ENCODE results near the gene MIB1. TPM values are rescaled to one million over a fixed set of nuclear protein-coding genes. Genes with fewer than 3 reads are reported as not detected.
A peak's percentile ranks its signal among the peaks of the same experiment; 100 is the strongest.

The MIB1 gene
- polyA plus RNA-seq, 1 of the 3 experiments (the other 2 are of a cell fraction) = 5.0 TPM

DNA sequence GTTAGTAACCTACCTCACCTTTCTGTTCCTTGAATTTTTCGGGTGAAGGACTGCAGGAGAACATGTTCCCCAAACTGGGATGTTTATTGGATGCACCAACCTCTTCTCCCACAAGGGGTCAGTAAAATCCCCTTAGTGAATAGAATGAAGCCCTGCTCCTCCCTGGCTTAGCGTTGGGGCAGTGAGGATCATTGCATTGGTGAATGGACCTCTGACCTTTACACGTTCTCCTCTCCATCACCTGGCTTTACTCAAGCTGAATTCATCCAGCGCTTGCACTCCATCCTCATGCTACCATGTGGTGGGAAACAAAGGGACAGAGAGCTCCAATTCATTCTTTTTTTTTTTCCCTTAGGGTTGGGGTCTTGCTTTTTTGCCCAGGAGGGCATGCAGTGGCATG lies 157.2 kb downstream of the MIB1 start:
- CTCF ChIA-PET = interaction anchor here (0.6 to 1.6 kb wide), 7 partner anchors 14 to 68 kb away, joined by 3 to 11 read pairs (median 3); no protein-coding TSS in a partner anchor
- peak; percentile 72 for DNase-seq
- H3K4me3 ChIP-seq (ENCODE audit: low read depth in 2 of 2, low read length in 1 of 2) = no peak overlapping the region

DNA sequence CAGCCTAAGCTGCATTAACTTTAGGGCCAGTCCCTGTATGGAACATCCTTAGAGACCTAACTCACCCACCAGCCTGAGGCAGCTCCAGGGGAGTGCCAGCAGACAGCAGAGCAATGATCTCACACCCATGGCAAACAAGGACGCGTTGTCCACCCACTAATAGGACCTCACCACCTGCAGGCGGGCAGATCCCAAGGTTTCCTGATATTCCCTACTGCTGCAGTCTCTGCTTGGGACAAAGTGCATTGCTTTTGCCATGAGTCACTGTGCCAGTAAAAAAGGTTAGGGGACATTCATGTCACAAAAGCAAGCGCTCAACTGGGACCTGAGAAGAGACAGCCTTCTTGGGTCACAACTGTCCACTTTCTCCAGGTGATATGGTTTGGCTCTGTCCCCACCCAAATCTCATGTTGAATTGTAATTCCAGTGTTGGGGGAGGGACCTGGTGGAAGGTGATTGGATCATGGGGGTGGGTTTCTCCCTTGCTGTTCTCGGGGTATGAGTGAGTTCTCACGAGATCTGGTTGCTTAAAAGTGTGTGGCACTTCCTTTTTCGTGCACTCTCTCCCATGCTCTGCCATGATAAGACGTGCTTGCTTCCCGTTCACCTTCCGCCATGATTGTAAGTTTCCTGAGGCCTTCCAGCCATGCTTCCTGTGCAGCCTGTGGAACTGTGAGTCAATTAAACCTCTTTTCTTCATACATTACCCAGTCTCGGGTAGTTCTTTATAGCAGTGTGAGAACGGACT lies 160.2 kb downstream of the MIB1 start:
- 38% methylated on average over 8 of the region's 12 CpGs for WGBS (ENCODE audit: low lambda C conversion rate)
- no peaks in the 10 kb centered on the region for H4K20me1 ChIP-seq (ENCODE audit: insufficient read depth)
- peaks cover 0 to 4% of the 10 kb centered on the region in 2 experiments; a peak in 1 of 4 replicates for H3K4me1 ChIP-seq (ENCODE audit: control insufficient read depth in 1 of 2, insufficient read depth in 2 of 2, low read depth in 1 of 2, low read length in 1 of 2)
- no peaks in the 10 kb centered on the region for H3K36me3 ChIP-seq (replicated peaks in 1 of 2; ENCODE audit: control insufficient read depth in 1 of 2, insufficient read depth in 2 of 2, low read length in 1 of 2)
- no peak overlapping the region for H2AFZ ChIP-seq (ENCODE audit: low read depth)
- no peaks in the 10 kb centered on the region for H3K9me3 ChIP-seq
- H3K9ac ChIP-seq = no peak overlapping the region
- no peak overlapping the region for H3K4me2 ChIP-seq
- H3F3A ChIP-seq (replicated peaks; ENCODE audit: insufficient read depth) = no peaks in the 10 kb centered on the region
- DNase-seq = no peak
- TF ChIP-seq YY1 (IDR thresholded peaks at IDR 0.05; ENCODE audit: low read depth) (no peak), CHD2 (IDR thresholded peaks at IDR 0.05; ENCODE audit: low read length, partially characterized antibody) (no peak), RFX5 (IDR thresholded peaks at IDR 0.05; ENCODE audit: low read length) (no peak), GABPA (IDR thresholded peaks at IDR 0.05; ENCODE audit: low read depth) (no peak), GATA2 (CRISPR knock-in tag; IDR thresholded peaks at IDR 0.05) (no peak), POLR2AphosphoS5 (IDR thresholded peaks at IDR 0.05; ENCODE audit: low read depth, low read length) (no peak), FOXJ3 (CRISPR knock-in tag; IDR thresholded peaks at IDR 0.05) (no peak), TEAD4 (IDR thresholded peaks at IDR 0.05; ENCODE audit: borderline replicate concordance, insufficient read depth) (no peak), FOSL2 (IDR thresholded peaks at IDR 0.05; ENCODE audit: borderline replicate concordance, low read depth) (no peak), TCF12 (IDR thresholded peaks at IDR 0.05) (no peak)
- TF ChIP-seq, protein P1, sequence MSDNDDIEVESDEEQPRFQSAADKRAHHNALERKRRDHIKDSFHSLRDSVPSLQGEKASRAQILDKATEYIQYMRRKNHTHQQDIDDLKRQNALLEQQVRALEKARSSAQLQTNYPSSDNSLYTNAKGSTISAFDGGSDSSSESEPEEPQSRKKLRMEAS (IDR thresholded peaks at IDR 0.05; ENCODE audit: low read depth) = no peak
- CTCF ChIA-PET = interaction anchor here (1.2 to 1.5 kb wide), 2 partner anchors 12 to 56 kb away, joined by 3 to 7 read pairs; no protein-coding TSS in a partner anchor
- no peak overlapping the region for H3K4me3 ChIP-seq (ENCODE audit: low read depth in 2 of 2, low read length in 1 of 2)
- H3K79me2 ChIP-seq (ENCODE audit: insufficient read depth) = no peaks in the 10 kb centered on the region
- H3K27ac ChIP-seq (ENCODE audit: low read depth in 2 of 2, low read length in 1 of 2) = no peak overlapping the region
- POLR2A ChIA-PET = no interaction called here
- peaks cover 4% of the 10 kb centered on the region for H3K27me3 ChIP-seq (ENCODE audit: insufficient read depth)
- no peaks in the 10 kb centered on the region for H3K9me2 ChIP-seq

More for the DNA sequence above, 157.2 kb downstream of the MIB1 start:
- TF ChIP-seq RAD21 (IDR thresholded peaks at IDR 0.05; ENCODE audit: low read length) (peak; percentile 79), MEF2A (IDR thresholded peaks at IDR 0.05; ENCODE audit: borderline replicate concordance, low read depth) (no peak), FOSL2 (IDR thresholded peaks at IDR 0.05; ENCODE audit: borderline replicate concordance, low read depth) (no peak), FOXM1 (IDR thresholded peaks at IDR 0.05; ENCODE audit: low read depth) (no peak), EZH2phosphoT487 (IDR thresholded peaks at IDR 0.05; ENCODE audit: borderline replicate concordance, low read depth) (no peak), SMC3 (IDR thresholded peaks at IDR 0.05; ENCODE audit: low read depth, low read length) (peak; percentile 48), EP300 (IDR thresholded peaks at IDR 0.05; ENCODE audit: borderline replicate concordance in 1 of 2, low read depth in 1 of 2, low read length in 1 of 2) (no peak), FOXJ3 (CRISPR knock-in tag; IDR thresholded peaks at IDR 0.05) (no peak)
- TF ChIP-seq, protein P2, sequence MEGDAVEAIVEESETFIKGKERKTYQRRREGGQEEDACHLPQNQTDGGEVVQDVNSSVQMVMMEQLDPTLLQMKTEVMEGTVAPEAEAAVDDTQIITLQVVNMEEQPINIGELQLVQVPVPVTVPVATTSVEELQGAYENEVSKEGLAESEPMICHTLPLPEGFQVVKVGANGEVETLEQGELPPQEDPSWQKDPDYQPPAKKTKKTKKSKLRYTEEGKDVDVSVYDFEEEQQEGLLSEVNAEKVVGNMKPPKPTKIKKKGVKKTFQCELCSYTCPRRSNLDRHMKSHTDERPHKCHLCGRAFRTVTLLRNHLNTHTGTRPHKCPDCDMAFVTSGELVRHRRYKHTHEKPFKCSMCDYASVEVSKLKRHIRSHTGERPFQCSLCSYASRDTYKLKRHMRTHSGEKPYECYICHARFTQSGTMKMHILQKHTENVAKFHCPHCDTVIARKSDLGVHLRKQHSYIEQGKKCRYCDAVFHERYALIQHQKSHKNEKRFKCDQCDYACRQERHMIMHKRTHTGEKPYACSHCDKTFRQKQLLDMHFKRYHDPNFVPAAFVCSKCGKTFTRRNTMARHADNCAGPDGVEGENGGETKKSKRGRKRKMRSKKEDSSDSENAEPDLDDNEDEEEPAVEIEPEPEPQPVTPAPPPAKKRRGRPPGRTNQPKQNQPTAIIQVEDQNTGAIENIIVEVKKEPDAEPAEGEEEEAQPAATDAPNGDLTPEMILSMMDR (IDR thresholded peaks at IDR 0.05) = peak; percentile 72
- TF ChIP-seq, protein P3, sequence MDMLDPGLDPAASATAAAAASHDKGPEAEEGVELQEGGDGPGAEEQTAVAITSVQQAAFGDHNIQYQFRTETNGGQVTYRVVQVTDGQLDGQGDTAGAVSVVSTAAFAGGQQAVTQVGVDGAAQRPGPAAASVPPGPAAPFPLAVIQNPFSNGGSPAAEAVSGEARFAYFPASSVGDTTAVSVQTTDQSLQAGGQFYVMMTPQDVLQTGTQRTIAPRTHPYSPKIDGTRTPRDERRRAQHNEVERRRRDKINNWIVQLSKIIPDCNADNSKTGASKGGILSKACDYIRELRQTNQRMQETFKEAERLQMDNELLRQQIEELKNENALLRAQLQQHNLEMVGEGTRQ (IDR thresholded peaks at IDR 0.05; ENCODE audit: borderline replicate concordance, low read depth, low read length) = no peak
- no peaks in the 10 kb centered on the region for H4K20me1 ChIP-seq (ENCODE audit: insufficient read depth)
- no peaks in the 10 kb centered on the region for H3K9me3 ChIP-seq
- no peaks in the 10 kb centered on the region for H3K36me3 ChIP-seq (replicated peaks in 1 of 2; ENCODE audit: control insufficient read depth in 1 of 2, insufficient read depth in 2 of 2, low read length in 1 of 2)
- no peaks in the 10 kb centered on the region for H3F3A ChIP-seq (replicated peaks; ENCODE audit: insufficient read depth)
- POLR2A ChIA-PET = no interaction called here
- no peaks in the 10 kb centered on the region for H3K79me2 ChIP-seq (ENCODE audit: insufficient read depth)
- no peak overlapping the region for H3K9ac ChIP-seq
- WGBS (ENCODE audit: low lambda C conversion rate) = 20% methylated on average over 4 of the region's 4 CpGs
- H3K27ac ChIP-seq (ENCODE audit: low read depth in 2 of 2, low read length in 1 of 2) = no peak overlapping the region
- no peaks in the 10 kb centered on the region for H3K9me2 ChIP-seq
- H3K4me2 ChIP-seq = no peak overlapping the region
- peaks cover 5% of the 10 kb centered on the region; the same call in 1 of the 2 replicates for H3K27me3 ChIP-seq (ENCODE audit: insufficient read depth)
- no peaks in the 10 kb centered on the region for H3K4me1 ChIP-seq (ENCODE audit: control insufficient read depth in 1 of 2, insufficient read depth in 2 of 2, low read depth in 1 of 2, low read length in 1 of 2)
- H2AFZ ChIP-seq (ENCODE audit: low read depth) = 0 out of 2 replicates have a peak overlapping the region, but pooled peaks have one; percentile 29
